G401 (cell line): ENCODE results near the gene PAMR1. TPM values are rescaled to one million over a fixed set of nuclear protein-coding genes. Genes with fewer than 3 reads are reported as not detected.

Experiments
- DNase-seq: peaks from one replicate; pipeline ENCODE4 v3.0.0-alpha.2; 2015; ENCODE audit warnings: low spot score
- in situ Hi-C: cut with HindIII; loops from 2 replicates; pipeline ENCODE4 v1.10.0; 2016; ENCODE audit warnings: low sequenced_read_pairs, mixed read lengths
- total RNA-seq: library from RNA; depleted of rRNA; stranded (reverse); fragments of >200 nt; shearing (Covaris generic); gene quantifications from 2 replicates; pipeline ENCODE4 v1.2.3, GENCODE V29; 2014

PAMR1 gene
- total RNA-seq, 1 experiment from 2014 or later, result not detected

- in situ Hi-C loops, result no loop called here
- peak; percentile 73 for DNase-seq
Measured at GRCh38 chr11:35418282-35419183, 106.9 kb downstream of the PAMR1 start.

GRCh38 chr11:35415487-35415886 lies 109.9 kb downstream of the PAMR1 start:
- in situ Hi-C loops, result no loop called here
- no peak for DNase-seq

- in situ Hi-C loops, result no loop called here
- DNase-seq, result peak; percentile 14
Measured at GRCh38 chr11:35414776-35415175, 110.6 kb downstream of the PAMR1 start.

GRCh38 chr11:35414311-35414710 lies 111.1 kb downstream of the PAMR1 start:
- in situ Hi-C loops, result no loop called here

GRCh38 chr11:35413598-35413997 lies 111.8 kb downstream of the PAMR1 start:
- DNase-seq, result peak; percentile 85
- in situ Hi-C loops, result no loop called here

More at GRCh38 chr11:35414311-35414710, 111.1 kb downstream of the PAMR1 start:
- peak; percentile 30 for DNase-seq

- DNase-seq, result peak; percentile 60
- in situ Hi-C loops, result no loop called here
Measured at GRCh38 chr11:35412285-35412684, 113.1 kb downstream of the PAMR1 start.

GRCh38 chr11:35407041-35407440 lies 118.4 kb downstream of the PAMR1 start:
- peak; percentile 68 for DNase-seq
- in situ Hi-C loops, result no loop called here

- no peak for DNase-seq
- in situ Hi-C loops, result no loop called here
Measured at GRCh38 chr11:35404388-35404775, 121.0 kb downstream of the PAMR1 start.

GRCh38 chr11:35403765-35404387 lies 121.5 kb downstream of the PAMR1 start:
- in situ Hi-C loops, result no loop called here
- DNase-seq, result no peak

- in situ Hi-C loops, result no loop called here
- DNase-seq, result no peak
Measured at GRCh38 chr11:35402751-35403660, 122.4 kb downstream of the PAMR1 start.

GRCh38 chr11:35398881-35399280 lies 126.5 kb downstream of the PAMR1 start:
- no peak for DNase-seq
- in situ Hi-C loops, result no loop called here

GRCh38 chr11:35394941-35395340 lies 130.5 kb downstream of the PAMR1 start:
- in situ Hi-C loops, result no loop called here
- no peak for DNase-seq

GRCh38 chr11:35393098-35393497 lies 132.3 kb downstream of the PAMR1 start:
- DNase-seq, result no peak
- in situ Hi-C loops, result no loop called here

GRCh38 chr11:35391922-35392688 lies 133.3 kb downstream of the PAMR1 start:
- in situ Hi-C loops, result no loop called here
- DNase-seq, result peak; percentile 72

- no peak for DNase-seq
- in situ Hi-C loops, result no loop called here
Measured at GRCh38 chr11:35390737-35391682, 134.4 kb downstream of the PAMR1 start.

GRCh38 chr11:35389897-35390465 lies 135.4 kb downstream of the PAMR1 start:
- no peak for DNase-seq
- in situ Hi-C loops, result no loop called here

GRCh38 chr11:35389112-35389511 lies 136.3 kb downstream of the PAMR1 start:
- in situ Hi-C loops, result no loop called here
- DNase-seq, result no peak
